HG03520 (cell line): ENCODE data around the gene ARHGAP18.

Experiments used
- ATAC-seq: cut with Tn5 transposase; IDR thresholded peaks from one replicate; pipeline ENCODE4 v1.9.1; 2021; ENCODE audit warnings: mild to moderate bottlenecking, moderate library complexity; ENCODE audit not compliant: unreplicated experiment

ARHGAP18 gene

GRCh38 chr6:129645830-129646579 lies 64.0 kb downstream of the ARHGAP18 start:
- no peak for ATAC-seq

GRCh38 chr6:129645106-129645829 lies 64.7 kb downstream of the ARHGAP18 start:
- ATAC-seq, result no peak

GRCh38 chr6:129644567-129645015 lies 65.4 kb downstream of the ARHGAP18 start:
- ATAC-seq, result no peak

GRCh38 chr6:129643968-129644367 lies 66.0 kb downstream of the ARHGAP18 start:
- ATAC-seq, result no peak

GRCh38 chr6:129643176-129643575 lies 66.8 kb downstream of the ARHGAP18 start:
- ATAC-seq, result no peak

- no peak for ATAC-seq
These were observed 67.7 kb downstream of the ARHGAP18 start for GRCh38 chr6:129642322-129642721.

- no peak for ATAC-seq
These were observed 68.6 kb downstream of the ARHGAP18 start for GRCh38 chr6:129641344-129641743.

GRCh38 chr6:129638686-129639085 lies 71.3 kb downstream of the ARHGAP18 start:
- no peak for ATAC-seq

- ATAC-seq, result no peak
These were observed 71.8 kb downstream of the ARHGAP18 start for GRCh38 chr6:129638055-129638684.

GRCh38 chr6:129637340-129638054 lies 72.5 kb downstream of the ARHGAP18 start:
- ATAC-seq, result no peak

- no peak for ATAC-seq
These were observed 74.4 kb downstream of the ARHGAP18 start for GRCh38 chr6:129635396-129636130.

- no peak for ATAC-seq
These were observed 75.4 kb downstream of the ARHGAP18 start for GRCh38 chr6:129634411-129635230.

GRCh38 chr6:129633529-129633928 lies 76.4 kb downstream of the ARHGAP18 start:
- ATAC-seq, result no peak

- ATAC-seq, result no peak
These were observed 77.8 kb downstream of the ARHGAP18 start for GRCh38 chr6:129632172-129632613.

- ATAC-seq, result no peak
These were observed 78.9 kb downstream of the ARHGAP18 start for GRCh38 chr6:129631070-129631469.

GRCh38 chr6:129630596-129630995 lies 79.4 kb downstream of the ARHGAP18 start:
- ATAC-seq, result no peak

- no peak for ATAC-seq
These were observed 81.7 kb downstream of the ARHGAP18 start for GRCh38 chr6:129628101-129628815.

GRCh38 chr6:129624488-129624887 lies 85.5 kb downstream of the ARHGAP18 start:
- ATAC-seq, result no peak
